ENCODE results near the gene MYH10. TPM values are rescaled to one million over a fixed set of nuclear protein-coding genes. Genes with fewer than 3 reads are reported as not detected.

Gene MYH10
- total and polyA plus RNA-seq, 9 of the 15 experiments (the other 6 are each of a cell fraction or from before 2014, with no cell fraction given), result 16.3 to 95.3 (median 39.7) TPM

GRCh38 chr17:8469964-8470363 is 160.6 kb downstream of the MYH10 start (continued):
- no peak for TF ChIP-seq CUX1 (CRISPR knock-in tag; IDR thresholded peaks at IDR 0.05)
- TF ChIP-seq DNMT1 (IDR thresholded peaks at IDR 0.05), result no peak
- no peak for TF ChIP-seq CHCHD3 (CRISPR knock-in tag; IDR thresholded peaks at IDR 0.05)
- TF ChIP-seq U2AF1 (optimal IDR thresholded peaks at IDR 0.05; ENCODE audit: low read depth, low read length), result no peak
- TF ChIP-seq ZNF75A (CRISPR knock-in tag; IDR thresholded peaks at IDR 0.05), result no peak
- no peak for TF ChIP-seq OTX1 (CRISPR knock-in tag; IDR thresholded peaks at IDR 0.05)
- TF ChIP-seq SRSF3 (IDR thresholded peaks at IDR 0.05; ENCODE audit: insufficient read depth, low read length), result no peak
- TF ChIP-seq ZNF324 (CRISPR knock-in tag; IDR thresholded peaks at IDR 0.05), result no peak
- TF ChIP-seq MED1 (CRISPR knock-in tag; IDR thresholded peaks at IDR 0.05; ENCODE audit: borderline replicate concordance), result no peak
- TF ChIP-seq SIX5 (IDR thresholded peaks at IDR 0.05; ENCODE audit: borderline replicate concordance in 1 of 2, insufficient read depth in 1 of 2, low read depth in 1 of 2, low read length in 2 of 2), result no peak

All from K562 (cell line).